Cardiac muscle cell (in vitro differentiated cells and primary cell): ENCODE data around the gene OR56B4. TPM values are rescaled to one million over a fixed set of nuclear protein-coding genes. Genes with fewer than 3 reads are reported as not detected.
"Not testable (repeated sequence)": the region's sequence is repeated elsewhere in the genome, so short reads cannot be mapped to it uniquely, and the experiment has no call there.

Experiments used
- DNase-seq, 2 donors: peaks; one replicate each; pipeline versions ENCODE4 v3.0.0 to v3.0.0-alpha.2; 2010 to 2017; ENCODE audit warnings: low read depth in 1 of 2, low spot score in 1 of 2
- H3K27ac ChIP-seq: fragments of 200-600 bp; sonication (generic); 2 replicates; pipeline ENCODE4 v1.5.1; 2016
- H3K27me3 ChIP-seq: fragments of 200-600 bp; sonication (generic); 2 replicates; pipeline ENCODE4 v1.6.0; 2016; ENCODE audit warnings: control low read depth
- H3K36me3 ChIP-seq: fragments of 200-600 bp; sonication (generic); 2 replicates; pipeline ENCODE4 v1.5.1; 2016; ENCODE audit warnings: control low read depth
- H3K4me1 ChIP-seq: fragments of 200-600 bp; sonication (generic); 2 replicates; pipeline ENCODE4 v1.8.1; 2017; ENCODE audit warnings: low read depth, mild to moderate bottlenecking, mixed run types
- H3K4me3 ChIP-seq: fragments of 200-600 bp; sonication (generic); 2 replicates; pipeline ENCODE4 v1.5.1; 2016; ENCODE audit warnings: mild to moderate bottlenecking
- H3K9me3 ChIP-seq: fragments of 200-600 bp; sonication (generic); 2 replicates; pipeline ENCODE4 v1.5.1; 2017; ENCODE audit warnings: low read depth, mild to moderate bottlenecking, control low read depth
- CTCF ChIP-seq: IDR thresholded peaks from 2 replicates; pipeline ENCODE4 v1.5.1; 2012; ENCODE audit warnings: low read depth, mild to moderate bottlenecking, low read length
- polyA plus RNA-seq: library from polyadenylated mRNA; unstranded; fragments of >200 nt; fragmentation: Nextera tagmentation; extraction: Ambion mirVana; gene quantifications from 2 replicates; pipeline ENCODE4 v1.2.1, GENCODE V29; 2016
- total RNA-seq: library from RNA; depleted of rRNA; stranded (reverse); fragments of >200 nt; gene quantifications from 2 replicates; pipeline ENCODE4 v1.2.3, GENCODE V29; 2016

OR56B4 gene
- total RNA-seq (not detected in 2 replicates), polyA plus RNA-seq (0.35 TPM in 1 of 2 replicates, not detected in the other)

- H3K27me3 ChIP-seq, DNase-seq, H3K4me3 ChIP-seq, H3K9me3 ChIP-seq, H3K27ac ChIP-seq, H3K4me1 ChIP-seq, H3K36me3 ChIP-seq: not testable (repeated sequence)
These were observed at the start of gene OR56B4 for GRCh38 chr11:6107384-6107783. Gene OR56B4, plus strand, starts transcription at chr11:6107684. Its CDS starts 95 bp downstream, at chr11:6107779.

- H3K9me3 ChIP-seq = no peaks in the 10 kb centered on the region
- no peak for TF ChIP-seq CTCF
- no peaks in the 10 kb centered on the region for H3K4me1 ChIP-seq
- DNase-seq = no peak
- no peak overlapping the region for H3K27ac ChIP-seq
- no peaks in the 10 kb centered on the region for H3K27me3 ChIP-seq
- no peaks in the 10 kb centered on the region for H3K36me3 ChIP-seq
- no peak overlapping the region for H3K4me3 ChIP-seq
These were observed 46.0 kb upstream of the OR56B4 start for GRCh38 chr11:6061475-6061874.

GRCh38 chr11:6062691-6063358, 44.7 kb upstream of the OR56B4 start:
- DNase-seq = no peak
- Histone ChIP-seq H3K27me3 (no peaks in the 10 kb centered on the region), H3K9me3 (no peaks in the 10 kb centered on the region), H3K36me3 (no peaks in the 10 kb centered on the region), H3K4me3 (no peak overlapping the region), H3K27ac (no peak overlapping the region), H3K4me1 (no peaks in the 10 kb centered on the region)
- no peak for TF ChIP-seq CTCF

GRCh38 chr11:6067502-6067901, 40.0 kb upstream of the OR56B4 start:
- Histone ChIP-seq H3K27me3 (no peaks in the 10 kb centered on the region), H3K4me1 (no peaks in the 10 kb centered on the region), H3K27ac (no peak overlapping the region), H3K9me3 (no peaks in the 10 kb centered on the region), H3K4me3 (no peak overlapping the region), H3K36me3 (no peaks in the 10 kb centered on the region)
- DNase-seq = no peak
- TF ChIP-seq CTCF = no peak

- H3K9me3 ChIP-seq, H3K27ac ChIP-seq, H3K36me3 ChIP-seq, H3K27me3 ChIP-seq, H3K4me1 ChIP-seq, DNase-seq, H3K4me3 ChIP-seq: not testable (repeated sequence)
These were observed 31.0 kb upstream of the OR56B4 start for GRCh38 chr11:6076443-6076842.

GRCh38 chr11:6077723-6078122, 29.8 kb upstream of the OR56B4 start:
- TF ChIP-seq CTCF = no peak
- H3K4me3 ChIP-seq = no peak overlapping the region
- no peaks in the 10 kb centered on the region for H3K27me3 ChIP-seq

More at GRCh38 chr11:6077723-6078122, 29.8 kb upstream of the OR56B4 start:
- no peaks in the 10 kb centered on the region for H3K4me1 ChIP-seq
- no peaks in the 10 kb centered on the region for H3K36me3 ChIP-seq
- no peak for DNase-seq
- H3K27ac ChIP-seq = no peak overlapping the region
- no peaks in the 10 kb centered on the region for H3K9me3 ChIP-seq
